Osteocyte (in vitro differentiated cells): Measurements from ENCODE around the gene RBM6. TPM values are rescaled to one million over a fixed set of nuclear protein-coding genes. Genes with fewer than 3 reads are reported as not detected.

Experiments used
- DNase-seq: peaks from one replicate; pipeline ENCODE4 v3.0.0; 2021; ENCODE audit warnings: mixed read lengths; ENCODE audit not compliant: unreplicated experiment; ENCODE audit errors: extremely low spot score
- H3K27ac Mint-ChIP-seq: one replicate; pipeline ENCODE4 v1.8.0; 2021; ENCODE audit warnings: mild to moderate bottlenecking, mixed read lengths; ENCODE audit not compliant: unreplicated experiment
- H3K27me3 Mint-ChIP-seq: one replicate; pipeline ENCODE4 v1.8.0; 2021; ENCODE audit warnings: mixed read lengths; ENCODE audit not compliant: unreplicated experiment
- H3K36me3 Mint-ChIP-seq: one replicate; pipeline ENCODE4 v1.8.0; 2021; ENCODE audit warnings: mixed read lengths; ENCODE audit not compliant: unreplicated experiment
- H3K4me1 Mint-ChIP-seq: one replicate; pipeline ENCODE4 v1.8.0; 2021; ENCODE audit warnings: mixed read lengths; ENCODE audit not compliant: unreplicated experiment
- H3K4me3 Mint-ChIP-seq: one replicate; pipeline ENCODE4 v1.8.0; 2021; ENCODE audit warnings: mild to moderate bottlenecking, moderate library complexity, mixed read lengths; ENCODE audit not compliant: unreplicated experiment
- H3K9me3 Mint-ChIP-seq: one replicate; pipeline ENCODE4 v1.8.0; 2021; ENCODE audit warnings: mixed read lengths; ENCODE audit not compliant: unreplicated experiment
- total RNA-seq: library from RNA; stranded (reverse); gene quantifications from 2 replicates; pipeline ENCODE4 v1.2.1, GENCODE V29; 2021
- TF ChIP-seq, protein P1 (sequence below): fragments of 200-600 bp; sonication (generic); IDR thresholded peaks from 2 replicates; pipeline ENCODE4 v1.5.0; 2021; ENCODE audit warnings: antibody characterized with exemption, mild to moderate bottlenecking, moderate library complexity

The RBM6 gene
- total RNA-seq, 1 donor from 2014 or later: 91.5 TPM

DNA sequence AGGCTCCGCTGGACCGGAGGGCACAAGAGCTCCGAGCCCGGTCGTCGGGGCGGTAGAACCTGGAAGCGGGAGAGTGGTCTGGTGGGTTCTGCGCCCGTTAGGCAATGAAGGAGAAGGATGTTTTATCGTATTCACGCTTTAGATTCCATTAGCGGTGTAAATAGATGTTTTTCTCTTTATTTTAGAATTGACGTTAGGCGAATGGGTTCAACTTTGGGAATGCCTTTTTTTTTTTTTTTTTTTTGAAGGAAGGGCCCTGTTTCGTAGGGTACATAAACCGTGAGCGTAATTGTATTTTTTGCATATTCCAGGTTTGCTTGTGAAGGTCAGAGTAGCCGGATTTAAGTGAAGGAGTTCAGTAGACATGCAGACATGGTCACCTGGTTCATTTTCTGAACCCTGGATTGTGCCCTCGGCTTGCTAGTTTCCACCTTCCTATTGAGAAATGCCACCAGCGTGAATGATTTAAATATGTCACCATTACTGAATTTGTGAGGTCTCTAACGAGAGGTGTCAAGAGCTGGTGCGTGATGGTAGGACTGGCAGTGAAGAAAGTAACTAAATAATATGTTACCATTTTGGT lies 808 bp downstream of the RBM6 start:
- H3K4me3 Mint-ChIP-seq: peak overlapping the region; percentile 95
- H3K9me3 Mint-ChIP-seq: no peaks in the 10 kb centered on the region
- H3K27me3 Mint-ChIP-seq: no peaks in the 10 kb centered on the region
- H3K4me1 Mint-ChIP-seq: peaks cover 23% of the 10 kb centered on the region
- peak overlapping the region; percentile 98 for H3K27ac Mint-ChIP-seq
- peaks cover 4% of the 10 kb centered on the region for H3K36me3 Mint-ChIP-seq
- DNase-seq: no peak
- TF ChIP-seq, protein P1, sequence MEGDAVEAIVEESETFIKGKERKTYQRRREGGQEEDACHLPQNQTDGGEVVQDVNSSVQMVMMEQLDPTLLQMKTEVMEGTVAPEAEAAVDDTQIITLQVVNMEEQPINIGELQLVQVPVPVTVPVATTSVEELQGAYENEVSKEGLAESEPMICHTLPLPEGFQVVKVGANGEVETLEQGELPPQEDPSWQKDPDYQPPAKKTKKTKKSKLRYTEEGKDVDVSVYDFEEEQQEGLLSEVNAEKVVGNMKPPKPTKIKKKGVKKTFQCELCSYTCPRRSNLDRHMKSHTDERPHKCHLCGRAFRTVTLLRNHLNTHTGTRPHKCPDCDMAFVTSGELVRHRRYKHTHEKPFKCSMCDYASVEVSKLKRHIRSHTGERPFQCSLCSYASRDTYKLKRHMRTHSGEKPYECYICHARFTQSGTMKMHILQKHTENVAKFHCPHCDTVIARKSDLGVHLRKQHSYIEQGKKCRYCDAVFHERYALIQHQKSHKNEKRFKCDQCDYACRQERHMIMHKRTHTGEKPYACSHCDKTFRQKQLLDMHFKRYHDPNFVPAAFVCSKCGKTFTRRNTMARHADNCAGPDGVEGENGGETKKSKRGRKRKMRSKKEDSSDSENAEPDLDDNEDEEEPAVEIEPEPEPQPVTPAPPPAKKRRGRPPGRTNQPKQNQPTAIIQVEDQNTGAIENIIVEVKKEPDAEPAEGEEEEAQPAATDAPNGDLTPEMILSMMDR: no peak

DNA sequence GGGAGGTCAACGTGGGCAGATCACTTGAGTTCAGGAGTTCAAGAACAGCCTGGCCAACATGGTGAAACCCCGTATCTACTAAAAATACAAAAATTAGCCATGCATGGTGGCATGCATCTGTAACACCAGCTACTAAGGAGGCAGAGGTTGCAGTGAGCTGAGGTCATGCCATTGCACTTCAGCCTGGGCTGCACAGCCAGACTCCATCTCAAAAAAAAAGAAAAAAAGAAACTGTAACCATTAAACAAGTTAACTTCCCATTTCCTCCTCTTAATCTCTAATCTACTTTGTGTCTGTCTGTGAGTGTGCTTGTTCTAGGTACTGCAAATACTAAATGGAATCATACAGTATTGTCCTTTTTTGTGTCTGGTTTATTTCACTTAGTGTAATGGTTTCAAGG lies 2.7 kb downstream of the RBM6 start:
- Mint-ChIP-seq H3K27ac (no peak overlapping the region), H3K27me3 (no peaks in the 10 kb centered on the region), H3K9me3 (no peaks in the 10 kb centered on the region), H3K36me3 (peaks cover 4% of the 10 kb centered on the region), H3K4me3 (no peak overlapping the region), H3K4me1 (peaks cover 23% of the 10 kb centered on the region)
- DNase-seq: no peak
- TF ChIP-seq, protein P1: no peak

DNA sequence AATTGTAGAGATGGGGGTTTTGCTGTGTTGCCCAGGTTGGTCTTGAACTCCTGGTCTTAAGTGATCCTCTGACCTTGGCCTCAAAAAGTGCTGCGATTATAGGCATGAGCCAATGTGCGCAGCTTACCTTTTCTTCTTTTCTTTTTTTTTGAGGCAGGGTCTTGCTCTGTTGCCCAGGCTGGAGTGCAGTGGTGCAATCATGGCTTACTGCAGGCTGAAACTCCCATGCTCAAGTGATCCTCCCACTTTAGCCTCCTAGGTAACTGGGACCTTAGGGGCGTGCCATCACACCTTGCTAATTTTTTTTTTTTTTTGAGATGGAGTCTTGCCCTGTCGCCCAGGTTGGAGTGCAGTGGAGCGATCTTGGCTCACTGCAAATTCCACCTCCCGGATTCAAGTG lies 13.0 kb downstream of the RBM6 start:
- peaks cover 23% of the 10 kb centered on the region for H3K4me1 Mint-ChIP-seq
- H3K36me3 Mint-ChIP-seq: peaks cover 2% of the 10 kb centered on the region
- DNase-seq: no peak
- H3K27ac Mint-ChIP-seq: no peak overlapping the region
- no peaks in the 10 kb centered on the region for H3K27me3 Mint-ChIP-seq
- H3K4me3 Mint-ChIP-seq: no peak overlapping the region
- TF ChIP-seq, protein P1: no peak
- no peaks in the 10 kb centered on the region for H3K9me3 Mint-ChIP-seq

DNA sequence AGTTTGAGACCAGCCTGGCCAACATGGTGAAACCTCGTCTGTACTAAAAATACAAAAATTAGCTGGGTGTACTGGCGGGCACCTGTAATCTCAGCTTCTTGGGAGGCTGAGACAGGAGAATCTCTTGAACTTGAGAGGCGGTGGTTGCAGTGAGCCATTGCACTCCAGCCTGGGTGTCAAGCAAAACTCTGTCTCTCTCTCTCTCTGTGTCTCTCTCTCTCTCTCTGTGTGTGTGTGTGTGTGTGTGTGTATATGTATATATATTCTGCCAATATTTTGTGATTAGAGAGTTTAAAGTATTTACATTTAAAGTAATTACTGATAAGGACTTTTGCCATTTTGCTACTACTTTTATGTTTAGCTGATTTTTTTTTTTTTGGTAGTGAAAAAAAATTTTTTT lies 15.7 kb downstream of the RBM6 start:
- DNase-seq: no peak
- no peaks in the 10 kb centered on the region for H3K9me3 Mint-ChIP-seq
- peaks cover 2% of the 10 kb centered on the region for H3K36me3 Mint-ChIP-seq
- peaks cover 21% of the 10 kb centered on the region for H3K4me1 Mint-ChIP-seq
- H3K27ac Mint-ChIP-seq: no peak overlapping the region
- TF ChIP-seq, protein P1: no peak
- H3K27me3 Mint-ChIP-seq: no peaks in the 10 kb centered on the region
- H3K4me3 Mint-ChIP-seq: no peak overlapping the region

DNA sequence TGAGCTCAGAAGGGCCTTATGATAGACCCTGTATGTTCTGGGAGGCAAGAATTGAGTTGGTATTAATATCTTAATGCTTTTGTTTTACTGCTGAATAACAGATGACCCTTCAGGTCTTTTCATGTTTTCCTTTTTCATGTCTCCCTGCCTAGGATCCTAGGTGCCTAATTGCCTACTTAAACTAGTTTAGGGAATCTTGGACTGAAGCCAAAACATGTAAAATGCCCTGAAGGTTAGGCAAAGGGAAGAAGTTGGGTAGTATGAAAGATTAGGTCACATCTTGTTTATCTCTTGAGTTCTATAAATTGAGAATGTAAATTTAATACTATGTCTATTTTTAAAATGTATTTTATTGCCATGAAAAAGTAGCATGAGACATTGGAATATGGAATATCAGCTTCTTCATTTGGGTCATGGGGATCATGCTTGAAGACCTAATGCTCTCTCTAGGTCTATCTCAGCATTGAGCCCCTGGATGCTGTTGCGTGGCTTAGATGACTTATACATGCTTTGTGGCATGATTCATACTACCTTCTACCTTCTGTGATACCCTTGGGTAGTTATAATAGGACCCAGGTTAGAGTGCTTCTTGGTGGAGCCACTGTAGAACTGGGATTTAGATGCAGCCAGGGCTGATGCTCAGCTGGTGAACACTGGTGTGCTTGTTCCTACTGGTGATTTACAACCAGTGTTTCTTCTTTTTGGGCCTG lies 26.4 kb downstream of the RBM6 start:
- H3K27ac Mint-ChIP-seq: no peak overlapping the region
- no peaks in the 10 kb centered on the region for H3K27me3 Mint-ChIP-seq
- TF ChIP-seq, protein P1: no peak
- H3K4me3 Mint-ChIP-seq: no peak overlapping the region
- H3K9me3 Mint-ChIP-seq: no peaks in the 10 kb centered on the region
- H3K36me3 Mint-ChIP-seq: peaks cover 24% of the 10 kb centered on the region
- DNase-seq: no peak
- peaks cover 25% of the 10 kb centered on the region for H3K4me1 Mint-ChIP-seq
